GM21381 (cell line): ENCODE results near the gene TUBB1.
A peak's percentile ranks its signal among the peaks of the same experiment; 100 is the strongest.

Source experiments
- ATAC-seq: cut with Tn5 transposase; IDR thresholded peaks from one replicate; pipeline ENCODE4 v1.9.1; 2021; ENCODE audit warnings: mild to moderate bottlenecking, moderate library complexity; ENCODE audit not compliant: unreplicated experiment

Gene TUBB1

DNA sequence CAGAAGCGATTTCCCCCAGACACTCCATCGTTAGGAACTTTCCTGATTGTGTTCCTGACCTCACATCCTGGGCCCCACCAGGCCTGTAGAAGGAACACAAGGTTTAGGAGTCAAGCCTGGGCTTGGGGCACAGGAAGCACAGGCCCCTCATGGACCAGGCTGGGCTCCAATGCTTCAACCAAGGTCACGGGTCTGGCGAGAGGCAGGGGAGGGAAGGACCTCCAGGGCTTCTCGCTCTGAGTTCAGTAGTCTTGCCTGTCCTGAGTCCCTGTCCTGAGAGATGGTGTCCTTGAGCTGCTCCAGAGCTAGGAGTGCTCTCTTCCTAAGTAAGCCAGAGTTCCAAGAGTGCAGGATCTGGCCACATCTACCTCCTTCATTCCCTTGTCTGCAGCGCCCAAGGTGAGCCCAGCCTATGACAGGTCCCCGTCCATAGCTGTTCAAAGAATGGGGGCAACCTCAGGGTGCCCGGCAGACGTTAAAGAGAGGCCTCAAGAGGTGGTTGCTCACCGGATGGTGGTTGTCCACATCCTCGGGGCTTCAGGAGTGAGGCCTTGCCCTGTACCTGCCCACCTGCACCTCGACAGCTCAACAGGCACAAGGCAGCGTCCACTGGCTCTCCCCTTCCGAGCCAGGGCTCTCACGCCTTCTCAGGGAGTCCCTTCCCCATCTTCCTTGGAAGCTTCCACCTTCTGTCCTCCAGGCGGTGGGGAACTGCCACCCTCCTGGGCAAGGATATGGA is 1.6 kb upstream of the TUBB1 start:
- no peak for ATAC-seq

DNA sequence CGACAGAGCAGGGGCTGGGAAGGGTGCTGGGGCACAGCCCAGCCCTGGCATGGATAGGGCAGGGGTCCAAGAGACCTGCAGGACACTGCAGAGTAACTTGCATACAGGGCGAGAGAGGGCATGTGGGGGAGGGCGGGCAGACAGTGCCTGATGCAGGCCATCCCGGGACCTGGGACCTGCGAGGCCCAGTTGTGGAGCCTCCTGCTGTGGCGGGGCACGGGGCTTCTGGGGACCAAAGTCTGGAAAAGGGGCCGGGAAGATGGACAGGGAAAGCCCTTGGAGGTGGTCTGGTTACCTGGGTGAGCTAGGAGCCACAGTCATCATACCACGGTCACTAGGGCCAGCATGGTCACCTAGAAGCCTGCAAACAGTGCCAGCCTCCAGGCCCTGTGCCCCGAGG is 412 bp upstream of the TUBB1 start:
- ATAC-seq = no peak

DNA sequence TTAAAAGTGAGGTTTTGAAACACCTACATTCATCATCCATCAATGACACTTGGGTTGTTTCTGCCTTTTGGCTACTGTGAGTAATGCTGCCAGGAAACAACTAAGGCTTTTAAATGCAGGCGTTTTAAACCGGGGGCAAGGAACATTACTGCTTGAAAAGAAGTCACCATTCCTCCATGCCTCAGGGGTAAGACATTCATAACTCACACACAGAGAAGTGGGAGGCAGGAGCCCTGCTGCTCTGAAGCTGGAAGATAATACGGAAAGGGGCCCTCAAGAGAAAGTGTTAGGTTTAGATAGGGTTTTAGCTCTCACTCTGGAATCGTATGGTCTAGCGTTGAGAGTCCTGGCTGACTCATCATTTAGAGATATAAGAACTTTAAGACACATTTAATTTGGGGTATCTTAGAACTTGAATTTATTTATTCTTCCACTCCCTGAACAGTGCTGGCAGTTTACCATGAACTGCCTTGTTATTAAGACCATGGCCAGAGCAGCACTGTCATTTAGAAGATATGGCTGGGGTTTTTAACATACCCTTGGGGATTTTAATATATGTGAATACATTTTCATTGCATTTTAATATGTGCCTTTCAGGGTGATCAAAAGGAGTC is 1.8 kb downstream of the TUBB1 start:
- ATAC-seq = no peak

DNA sequence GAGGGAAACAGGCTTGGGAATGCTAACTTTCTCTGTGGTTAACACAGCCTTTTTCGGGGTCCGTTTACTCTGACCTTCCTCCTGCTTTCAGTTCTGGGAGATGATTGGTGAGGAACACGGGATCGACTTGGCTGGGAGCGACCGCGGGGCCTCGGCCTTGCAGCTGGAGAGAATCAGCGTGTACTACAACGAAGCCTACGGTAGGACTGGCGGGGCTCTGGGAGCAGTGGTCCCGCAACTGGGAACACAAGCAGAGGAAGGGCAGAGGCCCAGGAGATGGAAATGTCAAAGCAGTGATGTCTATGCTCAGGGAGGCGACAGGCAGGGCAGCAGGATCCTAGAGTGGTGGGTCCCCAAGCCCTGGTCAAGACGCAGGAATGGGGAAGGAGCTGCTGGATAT is 3.5 kb downstream of the TUBB1 start:
- no peak for ATAC-seq

DNA sequence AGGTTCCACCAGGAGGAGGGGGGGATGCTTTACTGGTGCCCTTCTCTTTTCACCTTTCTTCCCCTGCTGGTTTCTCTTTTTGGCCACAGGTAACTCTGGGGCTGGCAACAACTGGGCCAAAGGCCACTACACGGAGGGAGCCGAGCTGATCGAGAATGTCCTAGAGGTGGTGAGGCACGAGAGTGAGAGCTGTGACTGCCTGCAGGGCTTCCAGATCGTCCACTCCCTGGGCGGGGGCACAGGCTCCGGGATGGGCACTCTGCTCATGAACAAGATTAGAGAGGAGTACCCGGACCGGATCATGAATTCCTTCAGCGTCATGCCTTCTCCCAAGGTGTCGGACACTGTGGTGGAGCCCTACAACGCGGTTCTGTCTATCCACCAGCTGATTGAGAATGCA is 4.4 kb downstream of the TUBB1 start:
- ATAC-seq = no peak

DNA sequence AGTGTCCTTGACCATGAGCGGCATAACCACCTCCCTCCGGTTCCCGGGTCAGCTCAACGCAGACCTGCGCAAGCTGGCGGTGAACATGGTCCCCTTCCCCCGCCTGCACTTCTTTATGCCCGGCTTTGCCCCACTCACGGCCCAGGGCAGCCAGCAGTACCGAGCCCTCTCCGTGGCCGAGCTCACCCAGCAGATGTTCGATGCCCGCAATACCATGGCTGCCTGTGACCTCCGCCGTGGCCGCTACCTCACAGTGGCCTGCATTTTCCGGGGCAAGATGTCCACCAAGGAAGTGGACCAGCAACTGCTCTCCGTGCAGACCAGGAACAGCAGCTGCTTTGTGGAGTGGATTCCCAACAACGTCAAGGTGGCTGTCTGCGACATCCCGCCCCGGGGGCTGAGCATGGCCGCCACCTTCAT is 4.9 kb downstream of the TUBB1 start:
- no peak for ATAC-seq

DNA sequence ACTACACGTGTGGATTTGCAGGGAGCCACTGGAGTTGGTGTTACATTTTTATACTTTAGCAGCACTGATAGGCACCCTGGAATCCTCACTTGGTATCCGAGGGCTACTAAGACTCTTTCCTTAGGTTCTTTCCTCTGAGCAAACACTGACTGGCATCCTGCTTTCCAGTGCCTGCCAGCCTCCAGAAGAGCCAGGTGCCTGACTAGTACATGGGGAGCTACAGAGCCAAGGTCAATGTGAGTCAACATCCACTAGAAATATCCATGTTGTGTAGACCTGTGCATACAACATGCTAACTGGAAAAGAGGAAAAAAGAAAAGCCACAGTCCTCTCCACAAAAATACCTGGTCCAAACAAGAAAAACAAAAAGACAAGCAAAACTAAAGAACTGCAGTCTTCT is 5.9 kb downstream of the TUBB1 start:
- ATAC-seq = no peak

DNA sequence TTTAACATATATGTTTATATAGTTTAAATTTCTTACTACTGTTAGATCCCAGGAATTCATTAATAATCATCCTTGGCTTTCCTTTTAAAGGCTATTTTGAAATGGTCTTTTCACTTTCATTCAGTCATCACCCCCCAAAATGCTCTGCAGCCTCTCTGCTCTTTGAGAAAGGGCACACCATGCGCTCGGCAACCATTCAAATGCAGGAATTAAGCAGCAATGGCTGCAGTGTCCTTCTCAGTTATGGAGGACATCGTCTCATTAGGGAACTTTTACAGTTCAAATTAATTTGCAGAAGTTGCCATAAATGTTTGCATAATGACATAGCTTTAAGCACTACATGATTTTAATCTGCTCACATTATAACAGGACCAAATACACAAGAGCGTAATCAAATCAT is 6.3 kb downstream of the TUBB1 start:
- ATAC-seq = no peak

DNA sequence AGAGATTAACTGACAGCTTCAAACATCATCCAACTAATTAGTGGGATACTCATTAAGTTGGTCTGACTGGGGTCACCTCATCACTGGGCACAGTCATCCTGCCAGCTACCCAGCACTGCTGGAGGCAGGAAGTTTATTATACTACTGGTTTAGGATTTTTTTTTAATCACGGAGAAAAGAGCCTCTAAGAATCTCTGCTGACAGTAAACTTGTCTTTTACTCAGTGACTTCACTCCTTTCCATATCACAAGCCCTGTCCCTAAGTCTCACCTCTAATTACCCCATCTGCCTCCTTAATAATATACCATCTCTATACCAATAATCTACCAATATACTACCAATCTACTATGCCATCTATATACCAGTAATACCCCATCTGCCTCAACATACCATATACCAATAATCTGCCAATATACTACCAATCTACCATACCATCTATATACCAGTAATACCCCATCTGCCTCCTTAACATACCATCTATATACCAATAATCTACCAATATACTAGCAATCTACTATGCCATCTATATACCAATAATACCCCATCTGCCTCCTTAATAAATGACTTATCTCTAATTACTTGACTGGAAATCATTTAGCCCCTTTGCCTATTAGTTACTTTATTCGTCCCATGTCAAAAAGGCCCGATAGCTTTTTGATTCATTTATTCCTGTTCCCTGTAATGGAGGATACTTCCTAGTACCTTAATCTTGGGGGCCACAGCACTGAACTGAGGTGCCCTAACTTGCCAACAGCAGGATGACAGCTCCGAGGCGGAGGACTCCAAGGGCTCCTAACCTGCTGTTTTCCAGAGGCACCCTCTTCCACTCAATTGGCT is 7.9 kb downstream of the TUBB1 start:
- no peak for ATAC-seq

DNA sequence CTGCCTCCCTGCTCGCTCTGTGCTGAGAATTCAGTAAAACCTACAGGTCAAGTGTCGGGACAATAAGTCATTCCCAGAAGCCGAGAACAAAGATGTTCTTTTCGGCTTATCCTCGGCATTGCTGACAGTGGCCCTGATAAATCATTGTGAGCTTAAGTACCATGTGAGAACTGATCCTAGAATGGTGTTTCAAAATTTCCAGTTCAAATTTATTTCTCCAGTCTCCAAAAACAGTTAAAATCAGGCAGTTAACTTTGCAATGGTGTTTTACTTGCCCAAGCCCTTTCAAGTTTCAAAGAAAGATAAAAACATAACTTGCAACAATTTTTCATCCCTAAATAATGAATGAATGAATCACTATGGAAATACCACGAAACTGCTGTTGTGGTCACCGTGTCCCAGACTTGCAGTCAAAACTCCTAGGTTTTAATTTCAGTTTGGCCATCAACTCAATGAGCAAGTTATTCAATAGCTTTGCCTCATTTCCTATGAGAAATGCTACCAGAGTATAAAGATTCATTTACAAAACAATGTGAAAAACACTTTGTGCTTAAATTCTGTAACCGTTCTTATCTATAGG is 8.6 kb downstream of the TUBB1 start:
- ATAC-seq = no peak

DNA sequence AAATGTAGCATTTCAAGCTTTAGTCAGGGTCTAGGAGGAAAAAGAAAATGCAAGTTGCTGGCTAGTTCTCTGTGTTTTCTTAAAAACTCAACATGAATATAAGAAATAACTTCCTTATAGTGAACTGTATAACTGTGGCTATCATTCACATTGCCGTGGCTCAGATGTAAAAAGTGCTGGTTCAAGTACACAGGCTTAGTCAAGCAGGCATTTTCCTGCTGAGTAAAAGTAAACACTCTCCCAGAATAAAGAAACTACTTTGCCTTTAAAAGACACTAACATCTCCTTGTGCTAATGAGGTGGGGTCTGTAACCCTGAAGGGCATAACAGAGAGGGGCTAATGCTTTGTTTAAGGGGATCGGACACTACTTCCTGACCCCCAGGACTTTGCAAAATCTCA is 9.6 kb downstream of the TUBB1 start:
- no peak for ATAC-seq

DNA sequence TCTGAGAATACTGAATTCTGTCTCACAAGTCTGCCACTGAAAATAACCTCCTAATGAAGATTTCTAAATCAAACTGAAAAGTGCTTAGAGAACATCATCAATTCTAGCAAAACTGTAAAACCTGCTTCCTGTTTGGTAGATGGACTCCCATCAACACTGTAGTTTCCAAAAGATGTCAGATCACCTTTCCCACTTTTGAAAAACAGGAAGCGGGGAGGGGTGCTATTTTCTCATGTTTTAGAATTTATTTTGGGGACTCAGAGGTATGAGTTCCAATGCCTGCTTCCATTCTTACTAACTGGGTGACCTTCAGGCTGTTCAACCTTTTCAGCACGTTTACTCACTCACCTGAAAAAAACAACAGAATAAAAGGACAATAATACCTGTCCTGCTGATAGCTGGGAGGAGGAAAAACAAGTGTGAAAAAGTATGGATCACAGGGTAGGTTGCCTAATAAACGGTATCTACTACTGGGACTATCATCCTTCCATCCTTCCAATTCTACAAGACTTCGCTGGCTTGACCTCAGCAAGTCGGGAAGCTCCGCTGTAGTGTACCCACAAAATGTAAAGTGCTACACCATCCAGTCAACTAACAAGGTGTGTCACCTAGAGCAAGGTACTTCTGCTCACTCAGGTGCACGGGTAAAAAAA is 11.8 kb downstream of the TUBB1 start:
- no peak for ATAC-seq

DNA sequence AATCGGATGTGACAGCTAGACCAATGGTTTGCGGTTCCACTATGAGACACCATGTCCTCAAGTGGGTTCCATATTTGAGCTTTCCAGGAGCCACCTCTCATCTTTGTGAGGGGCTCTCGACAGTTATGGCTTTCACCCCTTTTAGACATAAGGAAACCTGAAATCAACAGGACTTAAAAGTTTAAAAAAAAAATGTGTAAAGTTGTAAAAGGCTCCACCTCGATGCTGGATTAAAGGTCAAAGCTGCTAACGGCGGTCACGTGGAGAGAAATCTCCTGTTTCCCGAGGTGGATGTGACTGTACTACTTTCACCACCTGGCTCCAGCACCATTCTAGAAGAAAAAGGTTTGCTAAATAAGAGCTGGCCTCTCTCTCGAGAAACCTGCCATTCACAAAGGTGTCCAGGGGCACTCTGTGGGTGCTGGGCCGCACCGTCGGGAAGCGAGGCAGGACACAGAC is 12.4 kb downstream of the TUBB1 start:
- ATAC-seq = no peak

DNA sequence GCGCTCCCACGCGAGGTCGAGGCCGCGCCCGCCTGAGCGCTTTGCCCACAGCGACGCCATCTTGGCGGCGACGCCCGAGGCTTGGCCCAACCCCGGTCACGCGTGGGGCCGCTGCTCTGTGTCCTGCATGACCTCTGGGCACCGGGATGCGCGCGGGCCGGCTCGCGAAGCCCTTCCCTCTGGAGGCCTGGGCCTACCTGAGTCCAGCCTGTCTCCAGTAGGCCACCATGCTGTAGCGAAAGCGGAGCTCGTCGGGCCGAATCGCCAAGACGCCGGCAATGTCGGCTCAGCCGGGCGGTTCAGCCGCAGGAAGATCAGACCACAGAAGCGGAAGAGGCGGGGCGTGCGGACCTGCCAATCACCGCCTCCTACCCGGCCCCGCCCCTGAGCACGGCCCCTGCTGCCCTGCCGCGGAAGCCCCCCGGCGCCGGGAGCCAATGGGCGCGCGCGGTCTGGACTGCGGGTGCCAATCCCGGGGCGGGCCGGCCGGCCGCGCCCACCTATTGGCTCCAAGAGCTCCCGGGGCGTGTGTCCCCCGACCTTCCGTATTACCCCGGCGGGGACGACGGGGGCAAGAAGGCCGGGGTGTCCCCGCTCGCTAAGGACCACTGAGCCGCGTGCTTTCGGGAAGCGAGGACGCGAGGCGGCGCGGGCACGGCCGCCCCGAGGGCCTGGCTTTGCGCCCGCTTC is 12.9 kb downstream of the TUBB1 start, which contains the start of gene ATP5F1E:
Gene ATP5F1E (minus strand): TSS at position 313 of the 690 bp plus-strand sequence. CDS start 84 bp downstream, at position 229.
- peak; percentile 95 for ATAC-seq

DNA sequence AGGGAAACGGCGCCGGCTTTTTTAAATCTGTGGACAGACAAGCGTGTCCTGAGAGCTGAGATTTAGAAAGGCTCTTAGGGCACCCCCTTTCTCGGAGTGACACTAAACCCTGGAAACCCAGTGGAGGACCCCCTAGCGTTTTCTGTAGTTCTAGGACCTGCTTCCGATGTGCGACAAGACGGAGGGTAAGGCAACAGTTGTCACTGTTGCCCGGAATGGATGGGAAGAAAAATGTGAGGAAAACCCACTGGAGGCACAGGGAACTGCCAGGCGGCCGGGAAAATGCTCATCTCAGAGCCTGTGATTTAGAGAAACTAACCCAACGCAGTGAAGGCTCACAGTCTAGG is 13.5 kb downstream of the TUBB1 start:
- no peak for ATAC-seq

DNA sequence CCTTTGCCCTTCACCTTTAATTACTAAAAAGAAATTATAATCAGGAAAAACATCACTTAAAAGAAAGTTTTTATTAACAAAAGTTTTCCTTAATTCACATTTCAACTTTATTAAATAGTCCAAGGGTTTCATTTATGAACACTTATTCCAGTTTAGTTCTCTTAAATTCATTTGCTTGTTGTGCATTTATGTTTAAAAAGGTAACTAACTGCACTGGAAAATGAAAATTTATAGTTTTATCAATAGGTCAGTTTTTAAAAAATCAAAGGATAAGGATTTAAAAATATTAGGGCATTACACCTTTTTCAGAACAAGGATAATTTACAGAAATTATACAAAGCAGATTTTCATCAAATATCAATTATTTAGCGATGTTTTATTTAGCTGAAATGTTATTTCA is 13.9 kb downstream of the TUBB1 start:
- no peak for ATAC-seq

DNA sequence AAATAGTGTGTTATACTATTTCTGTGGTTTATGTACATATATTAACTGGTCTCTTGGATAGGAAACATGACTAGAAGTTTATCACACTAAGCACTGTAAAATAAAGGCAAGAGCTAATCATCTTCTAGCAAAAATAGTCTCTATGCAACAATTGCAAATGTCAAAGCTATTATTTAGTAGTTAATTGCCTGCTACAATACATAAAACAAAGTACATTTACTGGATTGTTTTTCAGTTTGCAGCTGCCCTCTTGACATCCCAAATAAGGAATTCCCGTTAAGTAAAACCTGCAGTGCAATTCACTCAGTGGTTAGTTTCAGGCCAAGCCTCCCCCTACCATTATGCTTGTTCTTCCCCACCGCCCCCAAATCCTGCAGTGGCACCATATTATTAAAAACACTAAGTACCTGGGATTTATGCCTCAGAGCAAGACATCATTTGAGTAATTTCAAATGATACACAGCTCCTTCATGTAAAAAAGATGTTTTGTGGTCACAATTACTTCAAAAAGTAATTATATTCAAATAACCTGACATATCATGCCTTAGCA is 14.5 kb downstream of the TUBB1 start:
- ATAC-seq = no peak

DNA sequence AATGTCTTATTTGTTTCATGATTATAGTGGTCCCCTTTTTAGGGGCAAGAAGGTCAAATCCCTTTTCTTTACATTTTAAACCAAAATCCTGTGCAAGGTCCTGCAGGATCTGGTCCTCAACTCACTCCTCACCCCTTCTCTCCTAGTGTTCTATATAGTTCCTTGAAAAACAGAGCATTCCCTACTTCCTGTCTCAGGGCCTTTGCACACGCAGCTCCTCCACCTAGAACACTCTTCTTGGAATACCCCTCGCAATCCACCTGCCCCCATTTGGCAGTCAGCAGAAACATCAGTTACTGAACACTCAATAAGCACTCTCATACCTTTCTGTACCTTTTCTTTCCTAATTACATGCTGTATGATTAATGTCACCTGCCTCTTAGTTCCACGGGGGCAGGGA is 16.2 kb downstream of the TUBB1 start:
- no peak for ATAC-seq

DNA sequence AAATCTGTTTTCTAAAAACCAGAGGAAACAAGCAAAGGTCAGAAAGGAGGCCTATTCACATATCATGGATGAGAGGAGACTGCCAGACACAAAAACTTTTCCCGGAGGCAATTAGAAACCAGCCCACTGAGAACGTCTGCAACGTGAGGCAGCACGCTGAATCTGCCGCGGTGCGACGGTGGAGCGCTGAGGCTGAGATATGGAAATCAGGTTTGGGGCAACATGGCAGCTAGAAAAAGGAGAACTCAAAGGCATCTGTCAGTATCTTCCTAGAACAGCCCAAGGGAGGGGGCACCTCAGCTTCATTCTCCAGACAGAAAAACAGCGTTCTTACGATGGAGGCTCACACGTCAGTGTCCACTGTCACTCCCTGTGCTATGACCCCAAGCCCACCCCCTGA is 18.2 kb downstream of the TUBB1 start:
- ATAC-seq = no peak

DNA sequence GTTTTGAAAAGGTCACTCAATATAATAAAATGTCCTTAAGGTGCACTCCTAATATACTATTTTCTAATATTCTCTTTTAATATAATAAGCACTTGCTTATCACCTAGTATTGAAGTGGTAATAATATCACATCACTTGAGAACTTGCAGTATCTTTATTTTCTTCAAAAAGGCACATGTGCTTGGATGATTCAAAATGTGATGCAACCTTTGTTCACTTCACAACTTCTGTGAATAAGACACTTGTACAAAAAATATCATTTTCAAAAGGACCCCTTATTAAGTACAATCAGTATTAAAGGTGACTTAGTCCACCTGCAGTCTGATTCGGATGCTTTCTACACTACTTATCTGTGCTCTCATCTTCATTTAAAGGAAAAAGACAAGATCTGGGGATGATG is 20.0 kb downstream of the TUBB1 start:
- no peak for ATAC-seq
